H1 (cell line): ENCODE data around the gene IFT122. TPM values are rescaled to one million over a fixed set of nuclear protein-coding genes. Genes with fewer than 3 reads are reported as not detected.

Source experiments
- polyA plus RNA-seq, 7 experiments: library from polyadenylated mRNA; depleted of rRNA in 3 of 7; stranded (reverse) in 5 of 7; unstranded in 2 of 7; fragments of >200 nt in 5 of 7; fragments of 200-250 nt in 2 of 7; gene quantifications; 1 replicate in 5 of 7; 2 replicates in 1 of 7; 4 replicates in 1 of 7; pipeline versions ENCODE4 v1.2.1 to v1.2.3, GENCODE V29; 2011 to 2013; ENCODE audit warnings: missing spikeins in 2 of 7, mixed read lengths in 2 of 7
- total RNA-seq: library from RNA; stranded (reverse); fragmentation: NEBNext Ultra II Directional; extraction: Animal tissue kit (Norgen Biotek cat#: 25700); gene quantifications from 2 replicates; pipeline ENCODE4 v1.2.1, GENCODE V29; 2021
- TF ChIP-seq, protein P1 (sequence below): fragments of 300-600 bp; sonication (generic); IDR thresholded peaks from 2 replicates; pipeline ENCODE4 v1.7.1; 2012; ENCODE audit warnings: low read length, moderate library complexity, mild to moderate bottlenecking, inconsistent platforms; ENCODE audit not compliant: insufficient replicate concordance

IFT122 gene
- total and polyA plus RNA-seq, 2 of the 8 experiments (the other 6 are each of a cell fraction or from before 2014, with no cell fraction given) = 23.7 to 25.1 TPM

DNA sequence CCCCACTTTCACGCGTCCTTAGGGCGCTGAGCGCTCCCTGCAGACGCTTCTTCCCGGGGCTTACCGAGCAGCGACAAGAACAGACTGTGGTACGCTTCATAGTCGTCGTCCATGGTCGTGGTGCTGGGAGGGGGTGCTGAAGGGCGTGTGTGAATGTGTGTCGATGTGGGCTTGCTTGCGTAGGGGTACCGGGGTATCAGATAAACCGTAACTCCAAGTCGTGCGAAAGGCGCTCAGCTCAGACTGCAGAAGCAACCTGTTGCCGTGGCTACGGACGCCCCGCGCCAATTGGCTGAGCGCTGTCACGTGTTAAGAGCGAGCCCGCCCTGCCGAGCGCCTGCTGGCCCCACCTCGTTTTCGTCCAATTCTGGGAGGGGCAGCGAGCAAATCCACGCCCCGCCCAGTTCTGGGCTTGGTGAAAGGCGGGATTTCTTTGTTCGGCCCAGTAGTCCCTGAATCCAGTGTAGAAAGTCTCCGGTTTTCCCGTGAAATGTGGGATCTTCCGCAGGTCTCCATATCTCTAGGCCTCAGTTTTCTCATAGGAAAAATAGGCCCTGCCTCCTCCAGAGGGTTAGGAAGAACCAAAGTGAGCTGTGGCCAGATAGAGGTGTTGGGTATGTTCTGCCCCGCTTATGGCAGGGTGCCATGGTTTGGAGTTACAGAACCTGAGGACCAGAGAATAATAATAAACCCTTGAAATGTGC lies 11.5 kb upstream of the IFT122 start, which contains the start of gene EFCAB12 (continued):
- TF ChIP-seq, protein P1, sequence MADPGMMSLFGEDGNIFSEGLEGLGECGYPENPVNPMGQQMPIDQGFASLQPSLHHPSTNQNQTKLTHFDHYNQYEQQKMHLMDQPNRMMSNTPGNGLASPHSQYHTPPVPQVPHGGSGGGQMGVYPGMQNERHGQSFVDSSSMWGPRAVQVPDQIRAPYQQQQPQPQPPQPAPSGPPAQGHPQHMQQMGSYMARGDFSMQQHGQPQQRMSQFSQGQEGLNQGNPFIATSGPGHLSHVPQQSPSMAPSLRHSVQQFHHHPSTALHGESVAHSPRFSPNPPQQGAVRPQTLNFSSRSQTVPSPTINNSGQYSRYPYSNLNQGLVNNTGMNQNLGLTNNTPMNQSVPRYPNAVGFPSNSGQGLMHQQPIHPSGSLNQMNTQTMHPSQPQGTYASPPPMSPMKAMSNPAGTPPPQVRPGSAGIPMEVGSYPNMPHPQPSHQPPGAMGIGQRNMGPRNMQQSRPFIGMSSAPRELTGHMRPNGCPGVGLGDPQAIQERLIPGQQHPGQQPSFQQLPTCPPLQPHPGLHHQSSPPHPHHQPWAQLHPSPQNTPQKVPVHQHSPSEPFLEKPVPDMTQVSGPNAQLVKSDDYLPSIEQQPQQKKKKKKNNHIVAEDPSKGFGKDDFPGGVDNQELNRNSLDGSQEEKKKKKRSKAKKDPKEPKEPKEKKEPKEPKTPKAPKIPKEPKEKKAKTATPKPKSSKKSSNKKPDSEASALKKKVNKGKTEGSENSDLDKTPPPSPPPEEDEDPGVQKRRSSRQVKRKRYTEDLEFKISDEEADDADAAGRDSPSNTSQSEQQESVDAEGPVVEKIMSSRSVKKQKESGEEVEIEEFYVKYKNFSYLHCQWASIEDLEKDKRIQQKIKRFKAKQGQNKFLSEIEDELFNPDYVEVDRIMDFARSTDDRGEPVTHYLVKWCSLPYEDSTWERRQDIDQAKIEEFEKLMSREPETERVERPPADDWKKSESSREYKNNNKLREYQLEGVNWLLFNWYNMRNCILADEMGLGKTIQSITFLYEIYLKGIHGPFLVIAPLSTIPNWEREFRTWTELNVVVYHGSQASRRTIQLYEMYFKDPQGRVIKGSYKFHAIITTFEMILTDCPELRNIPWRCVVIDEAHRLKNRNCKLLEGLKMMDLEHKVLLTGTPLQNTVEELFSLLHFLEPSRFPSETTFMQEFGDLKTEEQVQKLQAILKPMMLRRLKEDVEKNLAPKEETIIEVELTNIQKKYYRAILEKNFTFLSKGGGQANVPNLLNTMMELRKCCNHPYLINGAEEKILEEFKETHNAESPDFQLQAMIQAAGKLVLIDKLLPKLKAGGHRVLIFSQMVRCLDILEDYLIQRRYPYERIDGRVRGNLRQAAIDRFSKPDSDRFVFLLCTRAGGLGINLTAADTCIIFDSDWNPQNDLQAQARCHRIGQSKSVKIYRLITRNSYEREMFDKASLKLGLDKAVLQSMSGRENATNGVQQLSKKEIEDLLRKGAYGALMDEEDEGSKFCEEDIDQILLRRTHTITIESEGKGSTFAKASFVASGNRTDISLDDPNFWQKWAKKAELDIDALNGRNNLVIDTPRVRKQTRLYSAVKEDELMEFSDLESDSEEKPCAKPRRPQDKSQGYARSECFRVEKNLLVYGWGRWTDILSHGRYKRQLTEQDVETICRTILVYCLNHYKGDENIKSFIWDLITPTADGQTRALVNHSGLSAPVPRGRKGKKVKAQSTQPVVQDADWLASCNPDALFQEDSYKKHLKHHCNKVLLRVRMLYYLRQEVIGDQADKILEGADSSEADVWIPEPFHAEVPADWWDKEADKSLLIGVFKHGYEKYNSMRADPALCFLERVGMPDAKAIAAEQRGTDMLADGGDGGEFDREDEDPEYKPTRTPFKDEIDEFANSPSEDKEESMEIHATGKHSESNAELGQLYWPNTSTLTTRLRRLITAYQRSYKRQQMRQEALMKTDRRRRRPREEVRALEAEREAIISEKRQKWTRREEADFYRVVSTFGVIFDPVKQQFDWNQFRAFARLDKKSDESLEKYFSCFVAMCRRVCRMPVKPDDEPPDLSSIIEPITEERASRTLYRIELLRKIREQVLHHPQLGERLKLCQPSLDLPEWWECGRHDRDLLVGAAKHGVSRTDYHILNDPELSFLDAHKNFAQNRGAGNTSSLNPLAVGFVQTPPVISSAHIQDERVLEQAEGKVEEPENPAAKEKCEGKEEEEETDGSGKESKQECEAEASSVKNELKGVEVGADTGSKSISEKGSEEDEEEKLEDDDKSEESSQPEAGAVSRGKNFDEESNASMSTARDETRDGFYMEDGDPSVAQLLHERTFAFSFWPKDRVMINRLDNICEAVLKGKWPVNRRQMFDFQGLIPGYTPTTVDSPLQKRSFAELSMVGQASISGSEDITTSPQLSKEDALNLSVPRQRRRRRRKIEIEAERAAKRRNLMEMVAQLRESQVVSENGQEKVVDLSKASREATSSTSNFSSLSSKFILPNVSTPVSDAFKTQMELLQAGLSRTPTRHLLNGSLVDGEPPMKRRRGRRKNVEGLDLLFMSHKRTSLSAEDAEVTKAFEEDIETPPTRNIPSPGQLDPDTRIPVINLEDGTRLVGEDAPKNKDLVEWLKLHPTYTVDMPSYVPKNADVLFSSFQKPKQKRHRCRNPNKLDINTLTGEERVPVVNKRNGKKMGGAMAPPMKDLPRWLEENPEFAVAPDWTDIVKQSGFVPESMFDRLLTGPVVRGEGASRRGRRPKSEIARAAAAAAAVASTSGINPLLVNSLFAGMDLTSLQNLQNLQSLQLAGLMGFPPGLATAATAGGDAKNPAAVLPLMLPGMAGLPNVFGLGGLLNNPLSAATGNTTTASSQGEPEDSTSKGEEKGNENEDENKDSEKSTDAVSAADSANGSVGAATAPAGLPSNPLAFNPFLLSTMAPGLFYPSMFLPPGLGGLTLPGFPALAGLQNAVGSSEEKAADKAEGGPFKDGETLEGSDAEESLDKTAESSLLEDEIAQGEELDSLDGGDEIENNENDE = no peak
